Measurements from ENCODE around the gene RAD51C. TPM values are rescaled to one million over a fixed set of nuclear protein-coding genes. Genes with fewer than 3 reads are reported as not detected.
"Not testable (repeated sequence)": the region's sequence is repeated elsewhere in the genome, so short reads cannot be mapped to it uniquely, and the experiment has no call there.

The RAD51C gene
- total and polyA plus RNA-seq, 5 experiments from 2014 or later: 25.9 to 50.7 (median 46.6) TPM

- H3K4me1 Mint-ChIP-seq: peaks cover 9 to 26% (median 25%) of the 10 kb centered on the region in 4 donors
- DNase-seq, H3K36me3 Mint-ChIP-seq, H3K4me3 Mint-ChIP-seq, H3K27me3 Mint-ChIP-seq, H3K9me3 Mint-ChIP-seq, H3K27ac Mint-ChIP-seq, ATAC-seq: not testable (repeated sequence)
- POLR2A ChIA-PET: interaction anchor here (1.1 kb wide), 2 partner anchors 32 to 58 kb away, joined by 3 read pairs; no protein-coding TSS in a partner anchor
Measured at GRCh38 chr17:58690033-58690432, 2.4 kb upstream of the RAD51C start.

GRCh38 chr17:58691701-58692238 lies 632 bp upstream of the RAD51C start, which contains the start of gene TEX14:
Gene TEX14 (minus strand): TSS chr17:58692045. CDS start chr17:58652001, 40,044 bp downstream.
- Mint-ChIP-seq H3K27me3 (no peaks in the 10 kb centered on the region), H3K36me3 (peaks cover 0 to 10% (median 2%) of the 10 kb centered on the region in 3 donors), H3K4me3 (peak within 1 kb of the TSS; percentile 93 to 98 (median 96)), H3K27ac (peak within 1 kb of the TSS; percentile 89 to 98 (median 94)), H3K4me1 (peaks cover 9 to 33% (median 27%) of the 10 kb centered on the region in 4 donors), H3K9me3 (no peaks in the 10 kb centered on the region)
- no peak for DNase-seq
- POLR2A ChIA-PET: interaction anchor here (0.5 to 2.2 kb wide), 12 partner anchors 12 to 360 kb away, joined by 3 to 12 read pairs (median 4); no protein-coding TSS in a partner anchor
- ATAC-seq: no peak

GRCh38 chr17:58693208-58693607 lies 806 bp downstream of the RAD51C start:
- no peaks in the 10 kb centered on the region for H3K27me3 Mint-ChIP-seq
- H3K9me3 Mint-ChIP-seq: no peaks in the 10 kb centered on the region
- H3K36me3 Mint-ChIP-seq: peaks cover 0 to 11% (median 2%) of the 10 kb centered on the region in 3 donors
- peak overlapping the region; percentile 93 to 98 (median 96) for H3K4me3 Mint-ChIP-seq
- no peak for ATAC-seq
- peak overlapping the region; percentile 89 to 98 (median 94) for H3K27ac Mint-ChIP-seq
- POLR2A ChIA-PET: interaction anchor here (0.5 to 1.8 kb wide), 7 partner anchors 61 to 437 kb away, joined by 3 to 12 read pairs (median 4); no protein-coding TSS in a partner anchor
- H3K4me1 Mint-ChIP-seq: peaks cover 9 to 35% (median 27%) of the 10 kb centered on the region in 4 donors
- no peak for DNase-seq

DNA sequence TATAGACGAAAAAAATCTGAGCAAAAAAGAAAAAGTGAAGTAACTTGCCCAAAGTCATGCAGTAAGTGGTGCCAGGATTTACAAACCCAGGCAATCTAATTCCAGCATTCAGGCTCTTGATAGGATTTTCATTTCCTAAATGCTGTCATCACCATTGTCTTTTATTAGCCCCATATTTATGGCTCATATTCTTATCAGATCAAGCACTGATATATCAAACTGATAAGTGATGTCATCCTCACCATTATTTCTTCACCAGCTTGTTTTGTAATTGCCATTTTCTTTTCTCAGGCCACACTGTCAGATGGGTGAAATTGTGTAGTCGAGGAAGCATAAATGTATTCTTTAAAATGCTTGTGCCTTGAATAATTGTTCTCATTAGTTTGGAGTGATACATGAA lies 1.3 kb downstream of the RAD51C start:
- H3K4me1 Mint-ChIP-seq: peaks cover 9 to 35% (median 27%) of the 10 kb centered on the region in 4 donors
- ATAC-seq: no peak
- peak overlapping the region in 5 of 10 donors; percentile 89 to 98 (median 94) for H3K27ac Mint-ChIP-seq
- peak overlapping the region; percentile 25 to 98 (median 96) for H3K4me3 Mint-ChIP-seq
- peaks cover 0 to 13% (median 2%) of the 10 kb centered on the region in 3 donors for H3K36me3 Mint-ChIP-seq
- DNase-seq: no peak
- H3K27me3 Mint-ChIP-seq: no peaks in the 10 kb centered on the region
- POLR2A ChIA-PET: interaction anchor here (1.6 kb wide), 1 partner anchor 62 kb away, joined by 12 read pairs; no protein-coding TSS in a partner anchor
- no peaks in the 10 kb centered on the region for H3K9me3 Mint-ChIP-seq

GRCh38 chr17:58694302-58694701 lies 1.9 kb downstream of the RAD51C start:
- no peak for ATAC-seq
- POLR2A ChIA-PET: no interaction called here
- Mint-ChIP-seq H3K4me3 (peak overlapping the region in 1 of 10 donors; percentile 14), H3K27ac (peak overlapping the region in 1 of 10 donors; percentile 38), H3K36me3 (peaks cover 0 to 15% (median 2%) of the 10 kb centered on the region in 3 donors), H3K4me1 (peaks cover 9 to 35% (median 27%) of the 10 kb centered on the region in 4 donors), H3K27me3 (no peaks in the 10 kb centered on the region), H3K9me3 (no peaks in the 10 kb centered on the region)
- DNase-seq: no peak

DNA sequence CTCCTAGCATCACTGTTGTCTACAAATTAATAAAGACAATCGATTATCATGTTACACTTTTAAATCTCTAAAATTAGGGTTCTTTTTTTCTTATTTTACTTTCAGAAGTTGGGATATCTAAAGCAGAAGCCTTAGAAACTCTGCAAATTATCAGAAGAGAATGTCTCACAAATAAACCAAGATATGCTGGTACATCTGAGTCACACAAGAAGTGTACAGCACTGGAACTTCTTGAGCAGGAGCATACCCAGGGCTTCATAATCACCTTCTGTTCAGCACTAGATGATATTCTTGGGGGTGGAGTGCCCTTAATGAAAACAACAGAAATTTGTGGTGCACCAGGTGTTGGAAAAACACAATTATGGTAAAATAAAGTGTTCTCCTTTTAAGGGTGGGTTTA lies 2.4 kb downstream of the RAD51C start:
- ATAC-seq: no peak
- POLR2A ChIA-PET: no interaction called here
- Mint-ChIP-seq H3K27me3 (no peaks in the 10 kb centered on the region), H3K4me3 (peak overlapping the region in 3 of 10 donors; percentile 14 to 39 (median 29)), H3K4me1 (peaks cover 9 to 35% (median 27%) of the 10 kb centered on the region in 4 donors), H3K27ac (peak overlapping the region in 1 of 10 donors; percentile 38), H3K36me3 (peaks cover 0 to 20% (median 2%) of the 10 kb centered on the region in 3 donors), H3K9me3 (no peaks in the 10 kb centered on the region)
- DNase-seq: no peak

DNA sequence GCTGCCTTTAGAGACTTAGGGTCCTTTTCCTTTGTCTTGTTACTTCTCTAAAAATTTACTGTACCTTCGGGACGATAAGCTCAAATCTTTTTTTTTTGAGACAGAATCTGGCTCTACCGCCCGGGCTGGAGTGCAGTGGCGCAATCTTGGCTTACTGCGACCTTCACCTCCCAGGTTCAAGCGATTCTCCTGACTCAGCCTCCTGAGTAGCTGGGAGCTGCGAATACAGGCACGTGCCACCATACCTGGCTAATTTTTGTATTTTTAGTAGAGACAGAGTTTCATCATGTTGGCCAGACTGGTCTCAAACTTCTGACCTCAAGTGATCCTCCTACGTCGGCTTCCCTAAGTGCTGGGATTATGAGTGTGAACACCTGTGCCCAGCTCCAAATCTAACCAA lies 7.4 kb downstream of the RAD51C start:
- no peak for DNase-seq
- Mint-ChIP-seq H3K4me1 (peaks cover 0 to 12% (median 3%) of the 10 kb centered on the region in 4 donors), H3K4me3 (no peak overlapping the region), H3K27me3 (no peaks in the 10 kb centered on the region), H3K27ac (peak overlapping the region in 1 of 10 donors; percentile 51), H3K9me3 (no peaks in the 10 kb centered on the region), H3K36me3 (peaks cover 0 to 49% (median 3%) of the 10 kb centered on the region in 3 donors)
- ATAC-seq: no peak
- POLR2A ChIA-PET: no interaction called here

DNA sequence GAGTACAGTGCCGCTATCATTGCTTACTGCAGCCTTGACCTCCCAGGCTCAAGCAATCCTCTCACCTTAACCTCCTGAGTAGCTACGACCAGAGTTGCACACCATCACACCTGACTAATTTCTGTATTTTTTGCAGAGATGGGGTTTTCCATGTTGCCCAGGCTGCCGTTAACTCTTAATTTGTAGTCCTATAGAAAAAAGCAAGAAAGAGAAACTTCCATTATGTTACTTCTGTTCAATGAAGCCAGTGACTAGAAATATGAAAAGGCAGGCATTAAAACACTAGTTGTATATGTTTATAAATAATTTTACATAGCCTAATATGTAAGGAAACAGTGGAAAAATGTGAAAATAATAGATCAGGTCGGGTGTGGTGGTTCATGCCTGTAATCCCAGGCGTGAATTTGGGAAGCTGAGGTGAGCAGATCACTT lies 9.7 kb downstream of the RAD51C start:
- ATAC-seq (no peak), DNase-seq (no peak)
- H3K27me3 Mint-ChIP-seq: no peaks in the 10 kb centered on the region
- H3K4me3 Mint-ChIP-seq: no peak overlapping the region
- no peaks in the 10 kb centered on the region for H3K9me3 Mint-ChIP-seq
- peaks cover 0 to under 1% (median 0%) of the 10 kb centered on the region in 4 donors for H3K4me1 Mint-ChIP-seq
- H3K27ac Mint-ChIP-seq: peak overlapping the region in 1 of 10 donors; percentile 70
- POLR2A ChIA-PET: no interaction called here
- peaks cover 0 to 54% (median 11%) of the 10 kb centered on the region in 3 donors for H3K36me3 Mint-ChIP-seq

DNA sequence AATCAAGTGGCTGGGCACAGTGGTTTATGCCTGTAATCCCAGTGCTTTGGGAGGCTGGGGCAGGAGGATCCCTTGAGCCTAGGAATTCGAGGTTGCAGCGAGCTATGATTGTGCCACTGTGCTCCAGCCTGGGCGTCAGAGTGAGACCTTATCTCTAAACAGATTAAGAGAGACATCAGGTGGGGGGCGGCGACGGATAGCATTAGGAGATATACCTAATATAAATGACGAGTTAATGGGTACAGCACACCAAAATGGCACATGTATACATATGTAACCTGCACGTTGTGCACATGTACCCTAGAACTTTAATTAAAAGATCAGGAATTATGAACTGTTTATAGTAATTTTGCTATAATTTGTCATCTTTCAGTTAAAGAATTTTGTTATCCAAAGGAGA lies 10.3 kb downstream of the RAD51C start:
- DNase-seq (no peak), ATAC-seq (no peak)
- Mint-ChIP-seq H3K27ac (peak overlapping the region in 2 of 10 donors; percentile 35 to 70), H3K4me3 (no peak overlapping the region), H3K27me3 (no peaks in the 10 kb centered on the region), H3K9me3 (no peaks in the 10 kb centered on the region), H3K4me1 (no peaks in the 10 kb centered on the region), H3K36me3 (peaks cover 0 to 60% (median 11%) of the 10 kb centered on the region in 3 donors)
- POLR2A ChIA-PET: no interaction called here

DNA sequence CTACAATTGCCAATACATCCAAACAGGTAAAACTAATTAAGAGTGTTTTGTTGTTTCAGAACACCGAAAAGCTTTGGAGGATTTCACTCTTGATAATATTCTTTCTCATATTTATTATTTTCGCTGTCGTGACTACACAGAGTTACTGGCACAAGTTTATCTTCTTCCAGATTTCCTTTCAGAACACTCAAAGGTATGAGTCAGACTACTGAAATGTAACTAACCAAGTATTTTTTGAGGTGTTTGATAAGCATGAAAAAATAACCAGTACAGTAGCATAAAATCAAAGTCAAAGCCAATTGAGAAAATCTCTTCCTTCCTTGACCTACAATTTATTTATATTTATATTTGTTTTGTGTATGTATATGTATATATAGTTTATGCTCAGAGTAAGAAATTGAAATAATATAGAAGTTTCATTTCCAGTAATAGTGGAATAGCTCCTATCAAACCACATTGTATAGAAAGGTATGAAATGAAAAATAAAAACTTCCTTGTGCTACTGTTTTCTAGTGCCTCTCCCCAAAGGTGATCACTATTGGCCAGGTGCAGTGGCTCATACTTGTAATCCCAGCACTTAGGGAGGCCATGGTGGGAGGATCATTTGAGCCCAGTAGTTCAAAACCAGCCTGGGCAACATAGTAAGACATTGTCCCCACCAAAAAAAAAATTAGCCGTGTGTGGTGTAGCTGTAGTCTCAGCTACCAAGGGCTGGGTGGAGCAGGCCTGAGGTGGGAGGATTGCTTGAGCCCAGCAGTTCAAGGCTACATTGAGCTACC lies 10.9 kb downstream of the RAD51C start:
- H3K27ac Mint-ChIP-seq: no peak overlapping the region
- POLR2A ChIA-PET: interaction anchor here (0.6 kb wide), 2 partner anchors 8 to 515 kb away, joined by 3 to 4 read pairs; no protein-coding TSS in a partner anchor
- no peak overlapping the region for H3K4me3 Mint-ChIP-seq
- peaks cover 0 to 63% (median 11%) of the 10 kb centered on the region in 3 donors for H3K36me3 Mint-ChIP-seq
- H3K9me3 Mint-ChIP-seq: no peaks in the 10 kb centered on the region
- DNase-seq: no peak
- no peak for ATAC-seq
- H3K27me3 Mint-ChIP-seq: no peaks in the 10 kb centered on the region
- H3K4me1 Mint-ChIP-seq: no peaks in the 10 kb centered on the region

GRCh38 chr17:58703916-58704286 lies 11.5 kb downstream of the RAD51C start:
- peaks cover 0 to 64% (median 11%) of the 10 kb centered on the region in 3 donors for H3K36me3 Mint-ChIP-seq

DNA sequence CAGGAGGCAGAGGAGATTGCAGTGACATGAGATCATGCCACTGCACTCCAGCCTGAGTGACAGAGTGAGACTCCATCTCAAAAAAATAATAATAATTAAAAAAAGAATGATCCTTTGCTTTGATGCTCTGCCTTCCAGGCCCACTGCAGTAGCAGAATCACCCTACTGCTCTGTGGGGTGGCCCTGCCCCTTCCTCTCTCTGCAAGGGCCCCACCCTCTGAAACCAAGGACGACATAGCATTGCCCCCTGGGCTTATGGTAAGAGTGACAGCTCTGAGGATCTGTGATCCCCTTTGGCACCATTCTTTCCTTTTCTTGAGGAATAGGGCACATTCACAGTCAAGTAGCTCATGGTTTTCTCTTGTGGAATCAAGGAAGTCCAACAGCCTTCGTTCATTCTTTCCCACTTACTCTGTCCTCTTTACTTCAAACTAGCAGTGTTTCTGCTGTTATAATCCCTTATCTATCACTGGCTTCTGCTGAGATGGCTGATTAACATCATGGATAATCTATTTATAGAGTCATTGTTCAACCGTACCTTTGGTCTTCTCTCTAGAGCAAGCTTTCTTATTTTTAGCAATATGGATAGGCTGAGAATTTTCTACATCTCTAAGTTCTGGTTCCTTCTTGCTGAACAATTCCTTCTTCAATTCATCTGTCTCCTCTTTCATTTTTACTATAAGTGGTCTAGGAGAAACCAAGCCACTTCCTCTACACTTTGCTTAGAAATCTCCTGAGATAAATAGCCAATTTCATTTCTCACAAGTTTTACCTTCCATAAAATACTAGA lies 14.1 kb downstream of the RAD51C start:
- H3K36me3 Mint-ChIP-seq: peaks cover 8 to 65% (median 12%) of the 10 kb centered on the region in 3 donors
- H3K4me1 Mint-ChIP-seq: peaks cover 0 to 6% (median under 1%) of the 10 kb centered on the region in 4 donors
- ATAC-seq (no peak), DNase-seq (no peak)
- no peaks in the 10 kb centered on the region for H3K27me3 Mint-ChIP-seq
- no peak overlapping the region for H3K4me3 Mint-ChIP-seq
- no peaks in the 10 kb centered on the region for H3K9me3 Mint-ChIP-seq
- POLR2A ChIA-PET: no interaction called here
- H3K27ac Mint-ChIP-seq: peak overlapping the region in 4 of 10 donors; percentile 4 to 36 (median 33)

More at GRCh38 chr17:58703916-58704286, 11.5 kb downstream of the RAD51C start:
- POLR2A ChIA-PET: interaction anchor here (0.6 kb wide), 2 partner anchors 9 to 516 kb away, joined by 3 to 4 read pairs; no protein-coding TSS in a partner anchor
- Mint-ChIP-seq H3K9me3 (no peaks in the 10 kb centered on the region), H3K4me1 (no peaks in the 10 kb centered on the region), H3K27ac (no peak overlapping the region), H3K27me3 (no peaks in the 10 kb centered on the region), H3K4me3 (no peak overlapping the region)
- ATAC-seq (no peak), DNase-seq (no peak)

Data from naive thymus-derived CD8-positive, alpha-beta T cell (primary cell).